H1 (cell line): ENCODE data around the gene PCF11. TPM values are rescaled to one million over a fixed set of nuclear protein-coding genes. Genes with fewer than 3 reads are reported as not detected.

ENCODE experiments used
- CTCF ChIA-PET: fragments of 300-600 bp; sonication (Branson Sonifier 250); formaldehyde crosslinking; loops from one replicate; lab custom pipeline; 2021; ENCODE audit not compliant: partially characterized antibody; lab: Charles Lee
- POLR2A ChIA-PET: fragments of 300-600 bp; sonication (Branson Sonifier 250); formaldehyde crosslinking; loops from one replicate; lab custom pipeline; 2021; ENCODE audit warnings: inconsistent platforms; ENCODE audit not compliant: partially characterized antibody; lab: Charles Lee
- DNase-seq, 2 experiments: peaks; one replicate each; pipeline versions ENCODE4 v3.0.0 to v3.0.0-alpha.2; 2010 to 2022; ENCODE audit warnings: low spot score in 2 of 2, low read depth in 1 of 2, mixed read lengths in 1 of 2
- FAIRE-seq: peaks from 2 replicates; lab custom pipeline; 2011; peaks lifted over from hg19 to GRCh38; lab: Jason Lieb, UNC
- H2AFZ ChIP-seq: 2 replicates; pipeline ENCODE4 v1.8.1; 2012; ENCODE audit warnings: low read length, inconsistent platforms
- H2AK5ac ChIP-seq: 2 replicates; pipeline ENCODE4 v1.6.1; 2013; ENCODE audit warnings: low read depth, low read length
- H2BK120ac ChIP-seq: replicated peaks from 2 replicates; pipeline ENCODE3; 2013; ENCODE audit warnings: low read depth, low read length, inconsistent platforms
- H2BK12ac ChIP-seq: 2 replicates; pipeline ENCODE4 v1.6.1; 2013; ENCODE audit warnings: low read depth, low read length
- H2BK15ac ChIP-seq: 2 replicates; pipeline ENCODE4 v1.6.1; 2013; ENCODE audit warnings: low read length
- H2BK20ac ChIP-seq: 2 replicates; pipeline ENCODE4 v1.6.1; 2013; ENCODE audit warnings: low read length
- H2BK5ac ChIP-seq: 2 replicates; pipeline ENCODE4 v1.6.1; 2013; ENCODE audit warnings: low read depth, low read length
- H3K14ac ChIP-seq: 2 replicates; pipeline ENCODE4 v1.6.1; 2013; ENCODE audit warnings: inconsistent platforms; ENCODE audit not compliant: insufficient read length
- H3K18ac ChIP-seq: 2 replicates; pipeline ENCODE4 v1.6.1; 2013; ENCODE audit warnings: low read length; ENCODE audit errors: extremely low read depth
- H3K23ac ChIP-seq: 2 replicates; pipeline ENCODE4 v1.6.1; 2013; ENCODE audit warnings: inconsistent platforms; ENCODE audit not compliant: insufficient read length
- H3K23me2 ChIP-seq: 2 replicates; pipeline ENCODE4 v1.6.1; 2013; ENCODE audit warnings: low read depth, low read length
- H3K27ac ChIP-seq: 2 replicates; pipeline ENCODE4 v1.6.1; 2011; ENCODE audit warnings: low read depth, low read length, inconsistent platforms
- H3K27me3 ChIP-seq, 4 experiments: replicated peaks in 1 of 4; 1 replicate in 1 of 4; 2 replicates in 3 of 4; pipeline versions ENCODE4 v1.6.1 to v1.8.1; 2011 to 2013; ENCODE audit warnings: low read length in 3 of 4, mild to moderate bottlenecking in 3 of 4, inconsistent platforms in 2 of 4, mixed read lengths in 2 of 4, moderate library complexity in 1 of 4; ENCODE audit not compliant: control insufficient read depth in 3 of 4, insufficient read depth in 3 of 4; ENCODE audit errors: extremely low read depth in 1 of 4
- H3K36me3 ChIP-seq, 4 experiments: 2 replicates each; pipeline versions ENCODE4 v1.6.1 to v1.8.1; 2011 to 2013; ENCODE audit warnings: mild to moderate bottlenecking in 4 of 4, low read length in 3 of 4, moderate library complexity in 2 of 4, control low read depth in 1 of 4, inconsistent platforms in 1 of 4; ENCODE audit not compliant: insufficient read depth in 4 of 4, control insufficient read depth in 2 of 4
- H3K4ac ChIP-seq: replicated peaks from 2 replicates; pipeline ENCODE3; 2013; ENCODE audit warnings: low read length, low read depth, mixed read lengths, inconsistent platforms; ENCODE audit not compliant: insufficient read length
- H3K4me1 ChIP-seq, 4 experiments: replicated peaks in 1 of 4; 1 replicate in 1 of 4; 2 replicates in 3 of 4; pipeline versions ENCODE4 v1.6.1 to v1.8.1; 2011 to 2013; ENCODE audit warnings: low read length in 3 of 4, inconsistent platforms in 2 of 4, mixed read lengths in 1 of 4; ENCODE audit not compliant: insufficient read depth in 4 of 4, control insufficient read depth in 3 of 4
- H3K4me2 ChIP-seq, 2 experiments: 2 replicates each; pipeline versions ENCODE4 v1.6.1 to v1.8.1; 2011 to 2013; ENCODE audit warnings: low read depth in 2 of 2, low read length in 2 of 2, control low read depth in 1 of 2, inconsistent platforms in 1 of 2, mild to moderate bottlenecking in 1 of 2; ENCODE audit not compliant: insufficient read depth in 1 of 2
- H3K4me3 ChIP-seq, 4 experiments: fragments of 200-600, 300-600 bp in 1 of 4; sonication (generic), shearing (Covaris generic), sonication (Bioruptor Twin) in 1 of 4; 2 replicates each; pipeline versions ENCODE4 v1.5.1 to v1.8.1; 2011 to 2016; ENCODE audit warnings: low read length in 4 of 4, low read depth in 3 of 4, control low read depth in 2 of 4, inconsistent platforms in 2 of 4, mild to moderate bottlenecking in 2 of 4, mixed read lengths in 1 of 4, moderate library complexity in 1 of 4; ENCODE audit not compliant: insufficient read depth in 2 of 4; ENCODE audit errors: extremely low read depth in 1 of 4
- H3K56ac ChIP-seq: replicated peaks from 2 replicates; pipeline ENCODE3; 2013; ENCODE audit warnings: low read depth, mild to moderate bottlenecking, mixed read lengths, low read length, inconsistent platforms; ENCODE audit not compliant: insufficient read length
- H3K79me1 ChIP-seq: 2 replicates; pipeline ENCODE4 v1.6.1; 2013; ENCODE audit warnings: low read depth, low read length, control low read depth
- H3K79me2 ChIP-seq, 2 experiments: 2 replicates each; pipeline versions ENCODE4 v1.6.1 to v1.8.1; 2012 to 2013; ENCODE audit warnings: low read length in 2 of 2, mild to moderate bottlenecking in 2 of 2, inconsistent platforms in 1 of 2; ENCODE audit not compliant: insufficient read depth in 2 of 2, control insufficient read depth in 1 of 2
- H3K9ac ChIP-seq, 4 experiments: replicated peaks in 1 of 4; 1 replicate in 1 of 4; 2 replicates in 3 of 4; pipeline versions ENCODE4 v1.6.1 to v1.8.1; 2011 to 2013; ENCODE audit warnings: low read depth in 3 of 4, low read length in 3 of 4, control low read depth in 2 of 4, mild to moderate bottlenecking in 2 of 4, moderate library complexity in 2 of 4, inconsistent platforms in 1 of 4; ENCODE audit errors: extremely low read depth in 1 of 4
- H3K9me3 ChIP-seq, 2 experiments: 2 replicates each; pipeline versions ENCODE4 v1.6.1 to v1.8.1; 2012 to 2013; ENCODE audit warnings: mild to moderate bottlenecking in 2 of 2, moderate library complexity in 2 of 2, control low read depth in 1 of 2, inconsistent platforms in 1 of 2, low read depth in 1 of 2, low read length in 1 of 2, mixed read lengths in 1 of 2; ENCODE audit not compliant: insufficient read depth in 2 of 2
- H4K20me1 ChIP-seq, 2 experiments: replicated peaks in 1 of 2; 2 replicates each; pipeline versions ENCODE3 to v1.8.1; 2011 to 2013; ENCODE audit warnings: inconsistent platforms in 2 of 2, low read length in 2 of 2, mild to moderate bottlenecking in 1 of 2; ENCODE audit not compliant: insufficient read depth in 2 of 2, control insufficient read depth in 1 of 2
- H4K5ac ChIP-seq: 2 replicates; pipeline ENCODE4 v1.6.1; 2013; ENCODE audit warnings: low read length, low read depth, mixed read lengths, inconsistent platforms; ENCODE audit not compliant: insufficient read length
- H4K8ac ChIP-seq: 2 replicates; pipeline ENCODE4 v1.8.0; 2013; ENCODE audit warnings: mild to moderate bottlenecking, moderate library complexity, low read length, inconsistent platforms; ENCODE audit not compliant: insufficient read depth; ENCODE audit errors: extremely low read depth
- H4K91ac ChIP-seq: replicated peaks from 2 replicates; pipeline ENCODE3; 2013; ENCODE audit warnings: low read length, mixed read lengths, inconsistent platforms; ENCODE audit not compliant: insufficient read length
- ATF3 ChIP-seq: IDR thresholded peaks from 2 replicates; pipeline ENCODE4 v1.6.1; 2011; ENCODE audit warnings: low read depth, mild to moderate bottlenecking, low read length; ENCODE audit not compliant: insufficient read depth
- CREB1 ChIP-seq: IDR thresholded peaks from 2 replicates; pipeline ENCODE4 v1.6.1; 2012; ENCODE audit warnings: inconsistent platforms
- E2F6 ChIP-seq: IDR thresholded peaks from 2 replicates; pipeline ENCODE4 v1.6.1; 2012; ENCODE audit warnings: inconsistent platforms
- EGR1 ChIP-seq: IDR thresholded peaks from 2 replicates; pipeline ENCODE4 v1.6.1; 2011; ENCODE audit warnings: low read depth, low read length, borderline replicate concordance
- JUN ChIP-seq: IDR thresholded peaks from 2 replicates; pipeline ENCODE4 v1.6.1; 2011; ENCODE audit warnings: low read depth, mild to moderate bottlenecking, improper control_type of control experiment, low read length
- KDM5A ChIP-seq: fragments of 200-600 bp; IDR thresholded peaks from 2 replicates; pipeline ENCODE4 v1.7.1; 2012; ENCODE audit warnings: mild to moderate bottlenecking, low read length, inconsistent platforms, mixed read lengths
- NANOG ChIP-seq: IDR thresholded peaks from 2 replicates; pipeline ENCODE4 v1.6.1; 2011; ENCODE audit warnings: low read length, low read depth, mild to moderate bottlenecking, inconsistent platforms; ENCODE audit not compliant: insufficient read depth, poor library complexity, severe bottlenecking
- PHF8 ChIP-seq: fragments of 200-600 bp; sonication (generic); conservative IDR thresholded peaks from 2 replicates; pipeline ENCODE4 v1.7.1; 2012; ENCODE audit warnings: low read depth, mild to moderate bottlenecking, inconsistent platforms, low read length, moderate library complexity
- RBBP5 ChIP-seq: IDR thresholded peaks from 2 replicates; pipeline ENCODE4 v1.7.1; 2012; ENCODE audit warnings: low read depth, mild to moderate bottlenecking, inconsistent platforms, low read length, moderate library complexity, borderline replicate concordance
- RFX5 ChIP-seq: IDR thresholded peaks from 2 replicates; pipeline ENCODE4 v1.6.1; 2011; ENCODE audit warnings: low read depth, low read length, improper control_type of control experiment, borderline replicate concordance
- SP4 ChIP-seq: IDR thresholded peaks from 2 replicates; pipeline ENCODE4 v1.6.1; 2012; ENCODE audit warnings: low read length, inconsistent platforms
- ZNF274 ChIP-seq: IDR thresholded peaks from 2 replicates; pipeline ENCODE4 v1.7.0; 2012; ENCODE audit warnings: low read length, borderline replicate concordance; ENCODE audit errors: extremely low read depth
- WGBS, 2 experiments: shearing (Covaris generic) in 1 of 2; methylation state at CpG; one replicate each; pipeline versions ENCODE4 v1.1.6 to v1.1.7; 2013 to 2015; ENCODE audit warnings: low lambda C conversion rate in 2 of 2, mixed read lengths in 2 of 2, inconsistent platforms in 1 of 2, low coverage in 1 of 2, missing lambda C conversion rate in 1 of 2; ENCODE audit not compliant: insufficient replicate concordance in 2 of 2, insufficient coverage in 1 of 2, insufficient read length in 1 of 2; ENCODE audit errors: extremely low coverage in 1 of 2, missing lambda C conversion rate in 1 of 2; 5-methylcytosine and 5-hydroxymethylcytosine counted together
- polyA plus RNA-seq, 7 experiments: library from polyadenylated mRNA; depleted of rRNA in 3 of 7; stranded (reverse) in 5 of 7; unstranded in 2 of 7; fragments of >200 nt in 5 of 7; fragments of 200-250 nt in 2 of 7; gene quantifications; 1 replicate in 5 of 7; 2 replicates in 1 of 7; 4 replicates in 1 of 7; pipeline versions ENCODE4 v1.2.1 to v1.2.3, GENCODE V29; 2011 to 2013; ENCODE audit warnings: missing spikeins in 2 of 7, mixed read lengths in 2 of 7
- total RNA-seq: library from RNA; stranded (reverse); fragmentation: NEBNext Ultra II Directional; extraction: Animal tissue kit (Norgen Biotek cat#: 25700); gene quantifications from 2 replicates; pipeline ENCODE4 v1.2.1, GENCODE V29; 2021

The PCF11 gene
- total and polyA plus RNA-seq, 2 of the 8 experiments (the other 6 are each of a cell fraction or from before 2014, with no cell fraction given) = 25.1 to 47.7 TPM

DNA sequence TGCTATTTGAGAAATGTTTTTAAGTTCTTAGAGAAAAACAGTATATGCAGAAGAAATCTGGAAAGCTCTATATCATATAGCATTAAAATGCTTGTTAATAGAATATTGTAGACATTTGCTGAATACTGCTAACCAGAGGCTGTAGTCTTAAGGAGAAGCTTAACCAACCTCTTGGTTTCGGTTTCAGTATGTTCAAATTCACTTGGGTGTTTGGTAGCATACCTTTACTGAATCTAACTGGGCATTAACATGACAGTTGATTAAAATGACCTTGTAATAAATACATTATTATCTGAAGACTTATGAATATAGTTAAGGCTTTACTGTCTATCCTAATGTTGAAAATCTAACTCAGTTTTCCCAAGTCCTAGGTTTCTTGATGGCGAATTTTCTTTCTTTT lies 5.4 kb downstream of the PCF11 start:
- H3K36me3 ChIP-seq = peaks cover 10 to 69% (median 24%) of the 10 kb centered on the region in 4 experiments
- CTCF ChIA-PET = no interaction called here
- FAIRE-seq = no peak

More for the DNA sequence above, 5.4 kb downstream of the PCF11 start:
- Histone ChIP-seq H3K4me2 (no peak overlapping the region), H2AK5ac (no peak overlapping the region), H3K27ac (no peak overlapping the region), H3K9ac (no peak overlapping the region), H3K79me2 (peaks cover 28 to 95% of the 10 kb centered on the region in 2 experiments), H3K4me1 (peaks cover 0 to 7% (median 2%) of the 10 kb centered on the region in 4 experiments; a peak in 1 of 7 replicates), H3K4me3 (no peak overlapping the region)
- no peak for DNase-seq
- TF ChIP-seq RBBP5 (no peak), CREB1 (no peak), ATF3 (no peak), ZNF274 (no peak), SP4 (no peak), PHF8 (no peak), E2F6 (no peak), JUN (no peak), EGR1 (no peak), RFX5 (no peak), KDM5A (no peak), NANOG (no peak)
- TF ChIP-seq, all 59 proteins: peak for 0
- H2BK5ac ChIP-seq = no peak overlapping the region
- peaks cover 4% of the 10 kb centered on the region; the same call in 1 of the 2 replicates for H3K79me1 ChIP-seq
- H2BK12ac ChIP-seq = no peak overlapping the region
- peaks cover 17 to 18% of the 10 kb centered on the region in 2 experiments for H4K20me1 ChIP-seq
- WGBS, 2 experiments = 93% methylated on average over 2 of the region's 2 CpGs; no CpG with 5 or more reads in 1 of the 2 experiments
- no peak overlapping the region for H3K14ac ChIP-seq
- peaks cover 2% of the 10 kb centered on the region; the same call in 1 of the 2 replicates for H3K23me2 ChIP-seq
- H2BK20ac ChIP-seq = no peak overlapping the region
- POLR2A ChIA-PET = interaction anchor here (1.4 kb wide), 1 partner anchor 25 kb away, joined by 5 read pairs; no protein-coding TSS in a partner anchor
- no peak overlapping the region for H3K23ac ChIP-seq
- H2BK15ac ChIP-seq = no peak overlapping the region
- no peak overlapping the region for H3K56ac ChIP-seq
- no peak overlapping the region for H3K18ac ChIP-seq
- no peak overlapping the region for H4K8ac ChIP-seq
- H4K5ac ChIP-seq = no peak overlapping the region
- no peak overlapping the region for H2BK120ac ChIP-seq
- no peaks in the 10 kb centered on the region for H3K9me3 ChIP-seq
- H3K27me3 ChIP-seq = no peaks in the 10 kb centered on the region
- H3K4ac ChIP-seq = no peak overlapping the region
- no peak overlapping the region for H4K91ac ChIP-seq
- H2AFZ ChIP-seq = no peak overlapping the region
